Tibial nerve (tissue), 4 donors: ENCODE data around the gene OR2V2.

Source experiments
- CTCF ChIP-seq, 5 experiments: fragments of 200-600 bp in 3 of 5; fragments of 450-650 bp in 2 of 5; sonication (generic) in 3 of 5; IDR thresholded peaks; one replicate each; pipeline ENCODE4 v1.5.1; 2016 to 2019; ENCODE audit warnings: antibody characterized with exemption in 5 of 5, mild to moderate bottlenecking in 3 of 5, moderate library complexity in 2 of 5
- EP300 ChIP-seq, 2 donors: sonication (generic); formaldehyde crosslinking; IDR thresholded peaks; one replicate each; pipeline ENCODE4 v1.6.1; 2017; ENCODE audit warnings: antibody characterized with exemption in 2 of 2, mild to moderate bottlenecking in 1 of 2
- POLR2A ChIP-seq, 2 donors: fragments of 450-650 bp; IDR thresholded peaks; one replicate each; pipeline ENCODE4 v1.6.1; 2017; ENCODE audit warnings: antibody characterized with exemption in 2 of 2, mild to moderate bottlenecking in 2 of 2, moderate library complexity in 2 of 2

- TF ChIP-seq POLR2A (IDR thresholded peaks at IDR 0.05) (no peak), CTCF (IDR thresholded peaks at IDR 0.05) (no peak), EP300 (IDR thresholded peaks at IDR 0.05) (no peak)
Measured at GRCh38 chr5:181130832-181131496, 16.4 kb upstream of the OR2V2 start, which contains the start of gene OR2V1.
